Stimulated activated CD4-positive, alpha-beta T cell treated with anti-CD3 and anti-CD28 coated beads, Interleukin-12 subunit alpha, Interleukin-12 subunit beta, amount 100 ng/mL, for 48 hours (primary cell): ENCODE data around the gene SLC25A34.
A peak's percentile ranks its signal among the peaks of the same experiment; 100 is the strongest.

Experiments
- DNase-seq, 3 donors: peaks; one replicate each; pipeline ENCODE4 v3.0.0-alpha.2; 2020; ENCODE audit warnings: low read depth in 2 of 3, low spot score in 1 of 3

SLC25A34 gene

DNA sequence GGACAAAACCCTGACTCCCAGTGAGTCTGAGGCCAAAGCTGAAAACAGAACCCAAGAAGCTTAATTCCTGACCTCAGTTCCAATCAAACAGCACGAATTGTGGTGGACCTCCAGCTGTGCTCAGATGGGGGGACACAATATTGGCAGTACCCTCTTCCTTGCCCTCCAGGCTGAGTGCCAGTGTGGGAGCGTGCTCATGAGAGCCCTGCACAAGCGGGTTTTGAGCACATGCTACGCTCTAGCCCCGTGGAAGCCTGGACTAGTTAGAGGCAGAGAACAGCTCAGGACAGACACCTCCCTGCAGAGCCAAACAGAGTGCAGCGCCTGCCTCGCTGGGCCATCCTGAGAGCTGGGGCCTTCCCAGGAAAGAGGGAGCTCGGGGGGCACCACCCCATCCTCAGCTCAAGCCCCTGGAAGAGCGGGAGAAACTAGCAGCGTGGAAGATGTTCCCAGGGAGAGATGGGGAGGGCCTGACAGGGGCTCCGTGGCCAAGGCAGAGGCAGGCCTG is 2.8 kb upstream of the SLC25A34 start:
- no peak for DNase-seq

- no peak for DNase-seq
These were observed 2.3 kb upstream of the SLC25A34 start for GRCh38 chr1:15733726-15734226.

DNA sequence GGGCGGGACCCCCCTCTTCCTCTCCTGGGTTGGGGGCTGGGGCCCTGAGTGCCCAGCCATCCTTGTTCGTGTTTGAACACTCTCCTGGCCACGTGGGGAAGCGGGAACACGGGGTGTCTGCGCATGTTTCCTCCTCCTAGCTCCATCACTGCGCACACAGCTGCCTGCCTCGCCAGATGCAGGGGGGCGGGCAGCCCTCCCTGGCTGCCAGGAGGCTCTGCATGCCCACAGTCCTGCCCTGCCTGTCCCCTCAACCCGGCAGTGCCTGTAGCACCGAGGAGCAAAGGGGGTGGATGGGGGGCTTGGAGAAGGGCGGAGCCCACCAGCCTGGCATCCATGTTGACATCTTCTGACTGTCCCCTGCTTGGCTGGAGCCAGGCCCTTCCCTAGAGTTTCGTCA is 1.8 kb upstream of the SLC25A34 start:
- no peak for DNase-seq

DNA sequence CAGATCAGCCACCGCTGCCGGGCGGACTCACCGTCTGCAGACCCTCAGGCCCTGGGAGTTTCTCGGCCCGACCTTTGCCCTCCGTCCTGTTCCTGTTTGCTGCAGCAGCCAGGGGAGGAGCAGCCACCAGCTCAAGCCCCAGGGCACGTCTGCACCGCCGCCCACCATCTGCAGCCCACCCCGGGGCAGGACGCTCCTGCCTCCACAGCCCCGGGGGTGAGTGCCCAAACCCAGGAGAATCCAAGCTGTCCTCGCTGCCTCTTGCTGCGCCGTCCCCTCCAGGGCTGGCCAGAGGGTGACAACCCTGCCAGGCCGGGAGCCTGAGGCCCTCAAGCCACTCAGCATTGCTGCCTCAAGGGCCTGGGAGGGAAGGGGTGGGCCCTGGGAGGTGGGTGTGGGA is 1.2 kb upstream of the SLC25A34 start:
- DNase-seq, result no peak

DNA sequence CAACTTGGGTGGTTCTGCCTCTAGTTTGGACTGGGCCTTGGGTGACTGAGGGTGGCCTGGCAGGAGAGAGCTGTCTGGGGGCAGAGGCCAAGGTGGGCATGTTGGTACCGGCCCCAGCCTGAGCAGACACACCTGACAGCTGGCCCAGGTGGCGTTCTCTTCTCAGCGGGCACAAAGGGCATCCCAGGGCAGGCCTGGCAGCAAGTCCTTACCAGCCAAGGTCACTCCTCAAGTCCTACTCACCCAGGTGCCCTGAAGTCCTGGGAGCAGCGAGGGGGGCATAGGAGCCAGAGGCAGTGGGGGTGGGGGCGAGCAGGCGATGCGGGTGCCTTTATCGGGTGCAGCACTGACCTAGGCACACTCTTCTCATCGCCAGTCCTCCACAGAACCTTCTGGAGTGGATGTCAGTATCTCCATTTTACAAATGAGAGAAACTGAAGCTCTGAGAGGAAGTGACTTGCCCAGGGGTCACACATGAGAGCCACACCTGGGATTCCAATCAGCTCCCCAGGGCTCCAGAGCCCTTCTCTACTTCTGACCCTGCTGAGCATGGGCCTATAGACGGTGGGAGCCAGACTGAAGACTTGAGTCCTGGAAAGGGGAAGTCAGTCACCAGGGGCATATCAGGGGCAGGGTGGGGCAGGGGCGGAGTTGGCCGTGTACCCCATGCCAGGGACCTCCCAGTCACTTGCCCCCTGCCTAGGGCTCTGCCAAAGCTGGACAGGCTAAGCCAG is 587 bp upstream of the SLC25A34 start:
- DNase-seq, result no peak

DNA sequence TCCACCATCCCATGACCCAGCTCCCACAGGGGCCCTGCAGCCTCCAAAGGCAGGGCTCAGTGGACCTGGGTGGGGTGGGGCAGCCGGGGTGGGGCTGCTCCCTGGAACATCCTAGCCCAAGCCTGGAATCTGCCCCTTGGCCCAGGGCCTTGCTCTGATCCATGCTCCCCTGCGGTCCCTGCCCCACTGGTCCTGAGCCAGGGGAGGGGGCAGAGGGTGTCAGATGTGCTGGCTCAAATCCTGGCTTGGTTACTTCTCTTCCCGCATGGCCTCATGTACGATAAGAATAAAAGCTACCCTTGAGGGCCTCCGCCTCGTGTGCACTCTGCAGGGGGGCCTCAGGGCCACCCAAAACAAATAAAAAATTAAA is 819 bp downstream of the SLC25A34 start:
- no peak for DNase-seq

- no peak for DNase-seq
These were observed 1.6 kb downstream of the SLC25A34 start for GRCh38 chr1:15737324-15738319.

GRCh38 chr1:15738416-15739113 is 2.5 kb downstream of the SLC25A34 start:
- DNase-seq, result no peak

DNA sequence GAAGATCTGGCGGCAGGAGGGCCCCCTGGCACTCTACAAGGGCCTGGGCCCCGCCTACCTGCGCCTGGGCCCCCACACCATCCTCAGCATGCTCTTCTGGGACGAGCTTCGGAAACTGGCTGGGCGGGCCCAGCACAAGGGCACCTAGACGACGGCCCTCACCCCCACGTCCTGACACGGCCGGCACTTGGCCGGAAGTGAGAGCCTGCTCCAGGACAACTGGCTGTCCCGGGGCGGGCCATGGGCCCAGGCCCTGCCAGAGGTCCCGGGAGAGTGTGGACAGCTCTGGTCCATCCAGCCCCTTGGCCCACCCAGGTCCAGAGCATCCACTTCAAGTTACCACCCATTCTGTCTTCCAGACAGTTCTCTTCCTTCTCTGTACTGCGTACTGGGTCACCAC is 3.2 kb downstream of the SLC25A34 start:
- no peak for DNase-seq

- DNase-seq, result no peak
These were observed 3.7 kb downstream of the SLC25A34 start for GRCh38 chr1:15739745-15740144.

DNA sequence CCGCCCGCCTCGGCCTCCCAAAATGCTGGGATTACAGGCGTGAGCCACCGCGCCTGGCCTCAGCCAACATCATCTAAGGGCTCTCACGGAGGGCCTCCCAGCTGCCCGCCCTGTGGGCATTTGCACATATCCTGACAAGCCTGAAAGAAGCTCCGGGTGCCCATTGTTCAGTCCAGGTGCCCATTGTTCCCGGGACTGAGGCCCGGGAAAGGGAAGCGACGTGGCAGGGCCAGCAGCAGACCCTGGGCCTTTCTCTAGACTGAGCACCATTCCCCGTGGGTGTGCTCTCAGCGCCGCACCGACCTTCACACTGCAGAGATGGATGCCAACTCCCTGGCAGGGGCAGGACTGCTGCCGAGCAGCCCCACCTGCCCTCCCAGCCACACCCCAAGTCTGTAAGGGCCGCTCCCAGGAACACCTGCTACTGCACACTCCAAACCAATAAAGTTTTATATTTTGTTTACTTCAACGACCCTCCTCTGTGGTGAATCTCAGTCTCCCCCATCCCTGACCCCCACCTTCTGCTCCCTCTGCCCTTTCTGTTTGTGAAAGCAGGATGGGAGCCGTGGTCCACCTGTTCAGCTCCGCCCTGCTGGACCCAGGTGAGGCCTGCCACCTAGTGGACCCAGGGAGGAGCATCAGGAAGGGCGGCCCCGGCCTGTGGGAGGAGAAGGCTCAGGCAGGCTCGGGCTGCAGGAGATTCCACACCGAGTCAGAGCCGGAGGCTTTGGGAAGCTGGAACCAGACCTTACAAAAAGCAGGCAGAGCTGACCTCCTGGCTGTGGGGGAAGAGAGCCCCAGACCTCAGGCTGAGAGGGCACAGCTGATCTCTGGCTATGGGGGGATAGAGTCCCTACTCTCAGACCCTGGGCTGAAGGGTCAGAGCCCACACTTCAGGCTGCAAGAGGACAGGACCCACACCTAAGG is 5.1 kb downstream of the SLC25A34 start:
- peak; percentile 52 to 70 (median 63) for DNase-seq

DNA sequence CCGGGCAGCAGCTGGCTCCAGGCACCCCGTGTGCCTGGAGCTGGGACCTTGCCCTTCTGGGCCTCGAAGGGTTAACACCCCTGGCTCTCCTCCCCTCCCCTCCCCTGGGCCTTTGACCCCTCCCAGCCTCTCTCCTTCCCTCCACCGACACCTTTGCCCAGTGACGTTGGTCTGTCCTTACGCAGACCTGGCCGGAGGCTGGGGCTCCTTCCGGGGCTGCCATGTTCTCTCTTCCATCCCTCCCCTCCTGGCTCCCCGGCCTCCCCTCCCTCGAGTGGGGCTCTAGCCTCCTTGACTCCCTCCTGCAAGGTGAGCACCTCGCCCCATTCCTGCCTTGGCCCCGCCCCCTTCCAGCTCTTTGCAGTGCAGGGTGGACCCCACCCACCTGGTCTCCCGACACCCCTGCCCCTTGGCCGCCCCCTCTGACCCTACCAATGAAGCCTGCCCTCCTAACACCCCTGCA is 6.3 kb downstream of the SLC25A34 start, which contains the start of gene TMEM82:
Gene TMEM82 (plus strand): TSS at position 161 of the 463 bp plus-strand sequence. CDS start 61 bp downstream, at position 222.
- no peak for DNase-seq

- DNase-seq, result no peak
These were observed 8.1 kb downstream of the SLC25A34 start for GRCh38 chr1:15744122-15744679.

- no peak for DNase-seq
These were observed 11.3 kb downstream of the SLC25A34 start for GRCh38 chr1:15747378-15747777.

DNA sequence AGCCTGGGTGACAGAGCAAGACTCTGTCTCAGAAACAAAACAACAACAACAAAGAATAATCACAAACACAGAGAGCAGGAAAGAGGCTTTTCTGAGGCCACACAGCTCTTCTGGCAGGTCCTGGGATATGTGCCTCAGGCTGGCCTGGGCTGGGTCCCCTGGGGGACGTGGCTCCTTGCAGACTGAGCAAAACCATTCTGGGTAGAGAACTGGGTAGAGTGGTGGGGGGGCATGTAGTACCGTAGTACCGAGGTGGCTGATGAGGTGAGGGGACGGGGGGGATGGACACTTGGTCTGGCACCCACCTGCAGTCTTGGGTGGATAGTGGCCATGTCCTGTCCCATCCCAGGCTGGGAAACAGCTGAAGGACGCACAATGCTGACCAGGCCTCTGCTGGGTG is 12.2 kb downstream of the SLC25A34 start:
- no peak for DNase-seq

- no peak for DNase-seq
These were observed 12.8 kb downstream of the SLC25A34 start for GRCh38 chr1:15748690-15749398.

DNA sequence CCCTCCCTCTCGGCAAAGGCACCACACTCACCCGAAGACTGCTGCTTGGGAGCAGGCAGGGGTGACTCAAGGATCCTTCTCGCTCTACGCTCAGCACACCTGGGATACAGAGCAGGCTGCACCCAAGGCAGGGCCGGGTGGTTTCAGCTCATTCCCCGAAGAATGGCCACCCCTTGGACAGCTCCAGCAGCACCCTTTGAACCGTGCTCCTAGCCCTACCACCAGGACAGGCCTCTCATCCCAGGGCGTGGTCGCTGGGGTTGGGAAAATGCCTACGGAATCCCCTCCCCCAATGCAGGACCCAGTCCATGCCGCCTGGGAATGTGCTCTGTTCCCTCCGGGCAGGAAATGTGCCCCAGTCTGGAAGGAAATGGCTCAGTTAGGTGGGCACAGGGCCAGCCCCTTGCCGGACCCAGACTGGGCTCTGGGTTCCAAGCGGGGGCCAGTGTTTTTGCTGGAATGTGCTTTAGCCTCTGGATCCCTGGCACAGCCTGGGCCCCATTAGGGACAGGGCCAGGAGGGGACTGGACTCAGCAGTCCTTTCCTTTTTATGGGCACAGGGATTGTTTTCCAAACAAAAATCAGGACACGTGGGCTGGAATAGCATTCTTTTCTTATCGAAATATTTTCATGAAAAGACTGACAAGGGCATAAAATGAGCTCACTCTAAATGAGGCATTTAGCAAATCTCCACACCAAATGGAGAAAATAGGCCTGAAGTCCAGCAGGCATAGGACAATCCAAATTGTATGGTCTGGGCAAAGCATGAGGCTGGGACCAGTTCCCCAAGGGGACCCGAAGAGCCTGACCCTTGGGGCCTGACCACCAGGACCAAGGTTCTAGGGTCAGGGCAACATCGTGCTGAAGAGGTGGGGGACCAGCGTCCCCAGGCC is 13.6 kb downstream of the SLC25A34 start:
- DNase-seq, result no peak

DNA sequence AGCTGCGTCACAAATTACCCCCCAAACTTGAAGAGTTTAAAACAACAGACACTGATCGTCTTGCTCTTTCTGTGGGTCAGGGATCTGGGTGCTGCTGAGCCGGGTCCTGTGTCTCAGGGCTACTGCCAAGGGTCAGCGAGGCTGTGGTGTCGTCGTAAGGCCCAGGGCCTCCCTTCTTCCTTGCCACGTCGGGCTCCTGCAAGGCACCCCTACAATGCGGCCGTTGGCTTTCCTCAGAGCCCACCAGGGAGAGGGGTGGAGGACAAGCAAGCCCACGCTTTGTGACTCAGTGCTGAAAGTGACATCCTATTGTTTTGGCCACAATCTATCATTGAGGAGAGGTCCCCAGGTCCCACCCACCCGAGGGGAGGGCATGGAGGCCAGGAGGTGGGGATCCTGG is 14.9 kb downstream of the SLC25A34 start:
- DNase-seq, result no peak
